Measurements from ENCODE around the gene THBS1.

Gene THBS1

GRCh38 chr15:39573287-39573686 lies 7.6 kb upstream of the THBS1 start:
- intact Hi-C loops (cut with DNase I) = no loop called here
- DNase-seq = no peak

GRCh38 chr15:39573844-39574243 lies 7.0 kb upstream of the THBS1 start:
- intact Hi-C loops (cut with DNase I) = no loop called here
- DNase-seq = no peak

DNA sequence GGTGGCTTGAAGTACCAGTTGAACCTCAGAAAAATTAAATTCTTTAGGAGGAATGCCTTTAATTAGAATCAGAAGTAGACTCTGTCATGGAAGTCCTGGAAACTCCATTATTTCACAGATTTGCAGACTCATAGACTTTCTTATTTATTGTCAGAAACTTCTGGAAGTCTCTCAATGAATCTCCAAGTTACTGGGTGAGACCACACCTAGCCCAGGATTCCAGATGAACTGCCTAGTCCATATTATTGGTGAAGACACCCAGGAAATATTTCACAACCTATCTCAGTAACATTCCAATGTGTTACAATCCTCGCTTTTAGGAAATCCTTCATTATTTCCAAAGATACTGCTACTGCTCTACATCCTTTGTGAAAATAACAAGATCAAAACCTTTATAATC lies 6.5 kb upstream of the THBS1 start:
- no peak for DNase-seq
- intact Hi-C loops (cut with DNase I) = no loop called here

GRCh38 chr15:39575180-39575579 lies 5.7 kb upstream of the THBS1 start:
- intact Hi-C loops (cut with DNase I) = no loop called here
- no peak for DNase-seq

GRCh38 chr15:39578851-39579486 lies 1.9 kb upstream of the THBS1 start:
- DNase-seq = no peak
- intact Hi-C loops (cut with DNase I) = no loop called here

- peak in 5 of 10 donors; percentile 15 to 80 (median 27) for DNase-seq
- intact Hi-C loops (cut with DNase I) = loop anchor here (1.0 to 10.0 kb wide), 4 partner anchors 175 to 875 kb away; no protein-coding TSS in a partner anchor
These were observed 1.3 kb upstream of the THBS1 start for GRCh38 chr15:39579487-39580116.

- peak; percentile 67 to 96 (median 84) for DNase-seq
- intact Hi-C loops (cut with DNase I) = loop anchor here (1.0 to 10.0 kb wide), 4 partner anchors 175 to 875 kb away; no protein-coding TSS in a partner anchor
These were observed 778 bp upstream of the THBS1 start for GRCh38 chr15:39580117-39580484.

GRCh38 chr15:39581242-39581792 lies 438 bp downstream of the THBS1 start:
- DNase-seq = no peak
- intact Hi-C loops (cut with DNase I) = loop anchor here (5.0 to 10.0 kb wide), 3 partner anchors 173 to 877 kb away; no protein-coding TSS in a partner anchor

DNA sequence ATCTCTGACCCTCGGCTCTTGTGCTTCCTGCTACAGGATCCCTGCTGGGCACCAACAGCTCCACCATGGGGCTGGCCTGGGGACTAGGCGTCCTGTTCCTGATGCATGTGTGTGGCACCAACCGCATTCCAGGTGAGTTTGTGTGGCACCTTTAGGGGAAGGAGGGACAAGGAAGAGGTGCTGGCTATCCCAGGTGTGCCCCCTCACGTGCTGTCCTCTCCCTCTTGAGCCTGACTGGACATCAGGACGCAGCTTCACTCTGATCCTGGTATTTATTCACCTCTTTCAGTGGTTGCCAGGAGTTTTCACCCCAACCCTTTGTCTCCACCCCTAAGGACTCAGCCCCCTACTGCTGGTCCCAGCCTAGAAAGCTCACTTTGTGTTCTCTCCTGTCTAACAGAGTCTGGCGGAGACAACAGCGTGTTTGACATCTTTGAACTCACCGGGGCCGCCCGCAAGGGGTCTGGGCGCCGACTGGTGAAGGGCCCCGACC lies 960 bp downstream of the THBS1 start:
- intact Hi-C loops (cut with DNase I) = loop anchor here (5.0 to 10.0 kb wide), 3 partner anchors 173 to 877 kb away; no protein-coding TSS in a partner anchor
- DNase-seq = peak in 4 of 10 donors; percentile 15 to 90 (median 54)

DNA sequence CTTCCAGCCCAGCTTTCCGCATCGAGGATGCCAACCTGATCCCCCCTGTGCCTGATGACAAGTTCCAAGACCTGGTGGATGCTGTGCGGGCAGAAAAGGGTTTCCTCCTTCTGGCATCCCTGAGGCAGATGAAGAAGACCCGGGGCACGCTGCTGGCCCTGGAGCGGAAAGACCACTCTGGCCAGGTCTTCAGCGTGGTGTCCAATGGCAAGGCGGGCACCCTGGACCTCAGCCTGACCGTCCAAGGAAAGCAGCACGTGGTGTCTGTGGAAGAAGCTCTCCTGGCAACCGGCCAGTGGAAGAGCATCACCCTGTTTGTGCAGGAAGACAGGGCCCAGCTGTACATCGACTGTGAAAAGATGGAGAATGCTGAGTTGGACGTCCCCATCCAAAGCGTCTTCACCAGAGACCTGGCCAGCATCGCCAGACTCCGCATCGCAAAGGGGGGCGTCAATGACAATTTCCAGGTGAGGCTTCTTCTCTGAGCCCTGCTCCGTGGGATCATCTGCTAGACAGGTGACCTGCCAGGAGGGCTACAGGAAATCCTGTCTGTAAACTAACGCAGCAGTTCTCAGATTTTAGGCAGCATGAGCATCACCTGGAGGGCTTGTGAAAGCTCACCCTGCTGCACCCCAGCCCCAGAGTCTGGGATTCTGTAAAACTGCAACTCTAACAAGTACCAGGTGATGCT lies 1.6 kb downstream of the THBS1 start:
- no peak for DNase-seq

GRCh38 chr15:39582977-39583595 lies 2.2 kb downstream of the THBS1 start:
- no peak for DNase-seq
- intact Hi-C loops (cut with DNase I) = loop anchor here (5.0 to 10.0 kb wide), 3 partner anchors 172 to 878 kb away; no protein-coding TSS in a partner anchor

More for the DNA sequence above, 1.6 kb downstream of the THBS1 start:
- intact Hi-C loops (cut with DNase I) = loop anchor here (5.0 to 10.0 kb wide), 3 partner anchors 172 to 878 kb away; no protein-coding TSS in a partner anchor

GRCh38 chr15:39583596-39584265 lies 2.9 kb downstream of the THBS1 start:
- DNase-seq = no peak
- intact Hi-C loops (cut with DNase I) = loop anchor here (5.0 to 10.0 kb wide), 3 partner anchors 171 to 879 kb away; no protein-coding TSS in a partner anchor

DNA sequence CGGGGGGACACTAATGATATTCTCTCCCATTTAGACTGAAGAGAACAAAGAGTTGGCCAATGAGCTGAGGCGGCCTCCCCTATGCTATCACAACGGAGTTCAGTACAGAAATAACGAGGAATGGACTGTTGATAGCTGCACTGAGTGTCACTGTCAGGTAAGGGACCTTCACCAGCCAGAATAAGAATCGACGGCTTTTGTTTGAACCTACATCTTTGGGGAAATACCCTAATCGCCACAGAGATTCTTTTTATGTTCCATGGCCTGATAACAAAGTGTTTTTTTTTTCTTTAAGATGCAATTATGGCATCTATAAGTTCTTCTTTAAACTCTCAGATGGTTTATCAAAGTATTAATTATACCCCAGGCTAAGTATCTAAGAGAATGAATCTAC lies 3.4 kb downstream of the THBS1 start:
- DNase-seq = no peak
- intact Hi-C loops (cut with DNase I) = loop anchor here (5.0 to 10.0 kb wide), 3 partner anchors 171 to 879 kb away; no protein-coding TSS in a partner anchor

GRCh38 chr15:39584662-39585388 lies 3.9 kb downstream of the THBS1 start:
- DNase-seq = no peak
- intact Hi-C loops (cut with DNase I) = loop anchor here (5.0 to 10.0 kb wide), 3 partner anchors 170 to 880 kb away; no protein-coding TSS in a partner anchor

DNA sequence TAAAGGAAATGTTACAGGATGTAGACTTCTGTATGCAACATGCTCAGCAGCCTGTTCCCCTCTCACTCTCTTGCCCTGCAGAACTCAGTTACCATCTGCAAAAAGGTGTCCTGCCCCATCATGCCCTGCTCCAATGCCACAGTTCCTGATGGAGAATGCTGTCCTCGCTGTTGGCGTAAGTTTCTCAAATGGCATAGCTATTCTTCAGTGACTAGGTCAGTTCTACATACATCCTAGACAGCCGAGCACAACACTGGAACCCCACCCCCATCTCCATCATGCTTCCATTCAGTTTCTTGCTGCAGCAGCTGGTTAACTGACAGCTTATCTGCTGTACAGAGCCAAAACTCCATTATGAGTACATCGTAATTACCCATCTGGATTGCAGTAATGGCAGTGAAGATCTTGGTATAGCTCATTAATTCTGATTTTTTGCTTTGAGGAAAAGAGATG lies 4.5 kb downstream of the THBS1 start:
- intact Hi-C loops (cut with DNase I) = loop anchor here (10.0 kb wide), 2 partner anchors 169 to 881 kb away; no protein-coding TSS in a partner anchor
- no peak for DNase-seq

GRCh38 chr15:39585871-39586301 lies 5.0 kb downstream of the THBS1 start:
- no peak for DNase-seq
- intact Hi-C loops (cut with DNase I) = loop anchor here (10.0 kb wide), 2 partner anchors 169 to 881 kb away; no protein-coding TSS in a partner anchor

- intact Hi-C loops (cut with DNase I) = loop anchor here (10.0 kb wide), 2 partner anchors 168 to 882 kb away; no protein-coding TSS in a partner anchor
These were observed 5.7 kb downstream of the THBS1 start for GRCh38 chr15:39586387-39587095.

More at GRCh38 chr15:39586387-39587095, 5.7 kb downstream of the THBS1 start:
- DNase-seq = peak in 1 of 10 donors; percentile 63

Data from posterior cingulate gyrus (tissue), 11 donors.